Stimulated activated CD4-positive, alpha-beta T cell treated with anti-CD3 and anti-CD28 coated beads, Interleukin-2, amount 100 ng/mL, for 4 hours (primary cell): ENCODE data around the gene IGFL2.
A peak's percentile ranks its signal among the peaks of the same experiment; 100 is the strongest.
"Not testable (repeated sequence)": the region's sequence is repeated elsewhere in the genome, so short reads cannot be mapped to it uniquely, and the experiment has no call there.

ENCODE experiments used
- DNase-seq: peaks from one replicate; pipeline ENCODE4 v3.0.0-alpha.2; 2020; ENCODE audit warnings: low read depth

IGFL2 gene

GRCh38 chr19:46147791-46148288 is at the start of gene IGFL2:
IGFL2 (plus strand) TSS chr19:46148238; CDS start chr19:46148279, 41 bp downstream.
- peak; percentile 9 for DNase-seq

- DNase-seq, result no peak
Measured at GRCh38 chr19:46100344-46100743, 47.7 kb upstream of the IGFL2 start.

DNA sequence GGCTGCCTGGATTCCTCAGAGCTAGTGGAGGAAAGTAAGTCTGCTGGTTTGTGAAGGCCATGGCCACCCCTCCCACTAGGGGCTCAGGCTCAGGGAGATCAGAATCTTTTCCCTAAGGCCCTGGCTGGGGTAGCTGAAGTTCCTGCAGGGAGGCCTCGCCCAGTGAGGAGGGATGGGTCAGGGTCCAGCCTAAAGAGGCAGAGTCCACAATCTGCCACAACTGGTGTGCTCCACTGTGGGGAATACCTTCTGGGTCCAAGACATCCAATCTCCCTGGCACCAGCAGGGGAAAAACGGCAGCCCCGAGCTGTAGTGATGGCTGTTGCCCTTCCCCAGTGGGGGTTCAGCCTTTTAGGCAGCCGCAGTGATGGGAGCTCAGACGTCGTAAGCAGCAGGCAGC is 46.7 kb upstream of the IGFL2 start:
- no peak for DNase-seq

- DNase-seq, result not testable (repeated sequence)
Measured at GRCh38 chr19:46102333-46102732, 45.7 kb upstream of the IGFL2 start.

DNA sequence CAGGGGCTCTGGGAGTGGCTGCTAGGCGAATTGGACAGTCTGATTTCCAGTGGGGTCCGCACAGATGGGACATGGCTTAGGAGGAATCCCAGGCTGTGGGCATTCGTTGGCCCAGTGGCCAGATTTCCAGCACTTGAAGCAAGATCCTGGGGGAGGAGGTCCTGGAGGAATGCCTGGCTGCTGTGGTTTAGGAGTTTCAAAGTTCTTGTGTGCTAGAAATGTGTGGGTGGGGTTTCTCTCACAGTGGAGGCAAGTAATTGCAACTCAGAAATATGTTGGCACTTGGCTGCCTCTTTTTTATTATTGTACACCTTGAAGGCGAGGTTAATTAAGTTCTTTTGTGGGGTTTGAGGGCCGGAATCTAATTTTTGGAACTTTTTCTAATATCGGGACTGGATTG is 40.7 kb upstream of the IGFL2 start:
- DNase-seq, result no peak

DNA sequence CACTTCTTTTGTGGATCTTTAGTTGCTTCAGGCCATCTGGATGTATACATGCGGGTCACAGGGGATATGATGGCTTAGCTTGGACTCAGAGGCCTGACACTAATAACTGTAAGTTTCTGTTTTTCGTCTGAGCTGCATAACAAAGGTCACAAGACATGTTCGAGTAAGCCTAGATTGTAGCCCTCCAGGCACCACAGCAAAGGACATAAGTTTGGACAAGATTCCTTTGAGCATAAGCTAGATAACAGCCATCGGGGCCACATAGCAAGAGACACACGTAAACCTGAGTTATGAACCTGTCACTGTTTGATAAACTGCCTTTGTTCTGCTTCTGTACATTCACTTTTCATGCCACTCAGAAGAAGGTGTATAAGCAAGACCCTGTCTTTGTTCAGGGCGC is 38.2 kb upstream of the IGFL2 start:
- DNase-seq, result no peak

DNA sequence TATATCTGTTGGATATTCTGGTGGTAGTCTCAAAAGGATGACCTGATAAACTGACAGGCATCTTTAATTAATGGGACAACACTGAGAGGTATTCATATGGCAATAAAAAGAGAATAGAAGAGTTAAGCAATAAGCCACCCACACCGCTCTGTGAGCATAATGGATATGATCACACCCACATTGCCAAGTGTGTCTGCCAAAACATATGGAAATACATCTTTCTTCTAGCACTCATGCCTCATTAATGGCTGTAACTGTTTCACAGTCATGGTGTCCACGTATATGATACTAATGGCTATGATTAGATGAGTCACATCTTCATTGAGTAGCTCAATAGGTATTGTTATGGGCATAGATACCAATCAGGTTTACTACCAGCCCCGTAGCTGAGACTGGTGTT is 36.7 kb upstream of the IGFL2 start:
- DNase-seq, result no peak

DNA sequence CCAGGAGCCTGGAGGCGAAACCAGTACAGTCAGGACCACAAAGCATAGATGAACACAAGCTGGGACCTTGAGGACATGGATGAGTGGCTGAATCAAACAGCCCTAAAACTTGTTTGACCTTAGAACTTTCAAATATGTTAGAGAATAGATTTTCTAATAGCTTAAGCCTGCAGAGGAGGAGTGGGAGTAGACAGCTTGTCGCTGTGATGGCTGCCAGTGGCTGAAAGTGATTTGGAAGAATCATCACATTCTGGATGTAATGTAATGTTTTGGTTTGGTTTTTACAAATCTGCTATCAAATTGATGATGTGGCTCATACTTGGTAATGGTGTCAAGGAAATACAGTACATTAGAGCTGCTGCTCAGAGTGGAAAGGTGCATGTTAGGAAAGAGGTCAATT is 35.5 kb upstream of the IGFL2 start:
- DNase-seq, result no peak

DNA sequence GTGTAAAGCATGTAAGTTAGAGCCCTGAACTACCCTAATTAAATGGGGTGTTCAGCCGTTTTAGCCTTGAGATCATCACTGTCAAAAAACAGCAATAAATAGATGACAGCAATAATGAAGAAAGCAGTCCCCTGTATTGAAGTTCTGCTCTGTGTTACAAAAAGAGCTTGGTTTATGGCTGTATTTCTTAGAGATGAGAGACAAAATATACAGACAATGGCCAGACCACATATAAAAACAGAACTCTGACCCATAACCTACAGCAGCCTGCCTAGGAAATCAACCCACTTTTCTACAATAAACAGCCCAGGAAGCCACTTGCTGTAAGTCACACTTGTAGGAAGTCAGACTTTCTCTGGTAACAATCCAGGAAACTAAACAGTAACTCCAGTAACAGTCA is 34.3 kb upstream of the IGFL2 start:
- no peak for DNase-seq

GRCh38 chr19:46115396-46116106 is 32.5 kb upstream of the IGFL2 start:
- peak; percentile 2 for DNase-seq

- no peak for DNase-seq
Measured at GRCh38 chr19:46116121-46116520, 31.9 kb upstream of the IGFL2 start.

GRCh38 chr19:46118136-46118535 is 29.9 kb upstream of the IGFL2 start:
- no peak for DNase-seq

- DNase-seq, result no peak
Measured at GRCh38 chr19:46124638-46125115, 23.4 kb upstream of the IGFL2 start, which contains the start of gene IGFL3. IGFL3 (minus strand) TSS chr19:46124688; CDS start chr19:46124649, 39 bp downstream.

DNA sequence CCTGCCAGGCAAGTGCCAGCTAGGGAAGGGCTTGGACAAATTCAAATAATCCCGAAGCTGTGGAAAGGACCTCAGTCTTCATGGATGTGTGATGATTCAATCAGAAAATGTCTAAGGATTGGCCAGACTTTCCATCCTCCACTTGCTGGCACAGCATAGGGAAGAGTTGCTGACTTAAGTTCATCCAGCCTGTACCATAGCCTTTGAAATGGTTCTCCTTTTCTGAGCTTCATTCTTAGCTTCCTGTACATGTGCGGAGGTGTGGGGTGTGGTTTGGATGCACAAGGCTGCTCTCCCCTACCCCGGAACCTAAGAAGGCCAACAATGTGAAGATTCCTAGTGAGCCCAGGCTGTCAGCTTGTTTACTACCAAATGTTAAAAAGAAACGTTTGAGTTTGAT is 22.6 kb upstream of the IGFL2 start:
- no peak for DNase-seq

GRCh38 chr19:46126086-46126580 is 21.9 kb upstream of the IGFL2 start:
- no peak for DNase-seq

DNA sequence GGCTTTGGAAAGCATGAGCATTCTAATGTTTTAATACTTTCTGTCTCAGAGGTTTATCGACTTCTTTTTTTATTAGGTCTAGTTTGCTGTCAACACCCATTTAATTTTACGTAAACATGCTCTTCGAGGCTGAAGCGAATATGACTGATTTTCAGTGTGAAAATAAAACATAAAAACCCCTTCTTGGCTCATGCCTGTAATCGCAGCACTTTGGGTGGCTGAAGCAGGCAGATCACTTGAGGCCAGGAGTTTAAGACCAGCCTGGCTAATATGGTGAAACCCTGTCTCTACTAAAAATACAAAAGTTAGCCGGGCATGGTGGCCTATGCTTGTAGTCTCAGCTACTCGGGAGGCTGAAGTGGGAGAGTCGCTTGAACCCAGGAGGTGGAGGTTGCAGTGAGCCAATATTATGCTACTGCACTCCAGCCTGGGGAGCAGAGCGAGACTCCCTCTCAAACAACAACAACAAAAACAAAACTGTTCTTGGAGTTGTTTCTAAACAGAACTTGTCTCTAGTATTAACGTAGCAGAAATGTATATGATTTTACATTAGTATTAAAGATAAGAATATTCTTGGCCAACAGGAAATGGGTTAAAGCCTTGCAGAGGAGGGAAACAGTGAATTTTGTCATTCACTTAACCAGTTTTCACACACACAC is 16.4 kb upstream of the IGFL2 start:
- DNase-seq, result no peak

DNA sequence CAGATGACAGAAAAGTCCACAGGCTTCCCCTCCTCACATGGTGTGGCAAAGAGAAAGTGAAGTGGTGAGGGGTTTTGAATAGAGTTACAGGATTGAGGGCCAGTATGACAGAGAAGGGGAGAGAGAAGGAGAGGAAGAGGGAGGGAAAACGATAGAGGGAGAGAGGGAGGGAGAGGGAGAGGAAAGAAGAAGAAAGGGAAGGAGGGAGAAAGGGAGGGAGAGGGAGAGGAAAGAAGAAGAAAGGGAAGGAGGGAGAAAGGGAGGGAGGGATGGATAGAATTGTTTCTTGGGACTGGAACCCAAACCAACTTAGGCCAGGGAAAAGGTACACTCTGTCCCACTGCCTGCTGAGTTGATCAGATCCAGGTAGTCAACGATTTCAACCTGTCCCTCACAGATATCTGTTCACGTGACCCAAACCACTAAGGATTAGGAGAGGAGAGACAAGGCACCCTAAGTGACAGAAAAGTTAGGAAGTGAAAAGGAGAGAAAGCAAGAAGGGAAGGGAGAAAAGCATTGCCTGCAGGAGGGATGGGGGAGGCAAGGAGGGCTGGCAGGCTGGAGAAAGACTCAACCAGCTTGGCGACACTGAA is 15.4 kb upstream of the IGFL2 start:
- DNase-seq, result no peak

DNA sequence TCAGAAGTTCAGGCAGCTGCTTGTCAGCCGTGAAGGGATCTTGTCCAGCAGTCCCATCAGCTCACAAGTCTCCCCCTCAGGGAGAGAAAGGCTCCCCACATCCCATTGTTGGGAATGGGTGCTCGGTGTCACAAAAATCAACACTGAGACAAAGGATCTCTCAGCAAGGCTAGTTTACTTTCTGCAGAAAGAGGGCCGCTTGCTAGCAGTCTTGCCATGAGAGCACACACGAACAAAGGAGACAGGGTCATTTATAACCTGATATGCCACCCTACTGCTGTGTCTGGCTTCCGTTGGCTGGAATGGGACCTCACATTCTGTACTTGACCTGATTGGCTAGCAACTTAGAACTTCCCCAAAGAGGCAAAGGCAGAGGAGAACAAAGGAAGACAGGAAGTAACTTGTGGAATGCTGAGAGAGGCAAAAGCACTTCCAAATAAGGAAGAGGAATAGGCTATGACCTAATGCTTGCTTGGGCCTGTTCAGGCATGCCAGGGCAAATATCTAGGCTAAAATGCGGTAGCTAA is 14.9 kb upstream of the IGFL2 start:
- no peak for DNase-seq

DNA sequence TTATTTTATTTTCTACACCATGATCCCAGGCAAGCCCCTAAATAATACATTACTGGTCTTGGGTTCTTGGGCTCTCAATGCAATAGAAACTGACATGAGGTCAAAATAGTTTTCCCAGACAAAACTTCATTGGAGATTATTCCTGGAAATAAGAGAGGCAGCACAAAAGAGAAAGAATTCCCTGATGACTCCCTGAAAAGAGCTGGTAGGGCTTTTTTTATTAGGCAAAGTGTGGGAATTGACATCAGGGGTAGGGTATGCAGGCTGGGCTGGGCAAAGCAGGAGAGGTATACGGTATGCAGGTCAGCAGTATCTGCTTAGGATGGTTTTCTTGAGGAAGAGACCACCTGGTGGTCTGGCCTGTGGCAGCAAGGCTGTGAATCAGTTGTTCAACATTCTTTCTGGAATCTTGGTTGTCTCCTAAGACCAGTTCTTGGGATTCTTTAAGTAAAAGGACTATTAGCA is 14.2 kb upstream of the IGFL2 start:
- no peak for DNase-seq

- no peak for DNase-seq
Measured at GRCh38 chr19:46134527-46134926, 13.5 kb upstream of the IGFL2 start.

DNA sequence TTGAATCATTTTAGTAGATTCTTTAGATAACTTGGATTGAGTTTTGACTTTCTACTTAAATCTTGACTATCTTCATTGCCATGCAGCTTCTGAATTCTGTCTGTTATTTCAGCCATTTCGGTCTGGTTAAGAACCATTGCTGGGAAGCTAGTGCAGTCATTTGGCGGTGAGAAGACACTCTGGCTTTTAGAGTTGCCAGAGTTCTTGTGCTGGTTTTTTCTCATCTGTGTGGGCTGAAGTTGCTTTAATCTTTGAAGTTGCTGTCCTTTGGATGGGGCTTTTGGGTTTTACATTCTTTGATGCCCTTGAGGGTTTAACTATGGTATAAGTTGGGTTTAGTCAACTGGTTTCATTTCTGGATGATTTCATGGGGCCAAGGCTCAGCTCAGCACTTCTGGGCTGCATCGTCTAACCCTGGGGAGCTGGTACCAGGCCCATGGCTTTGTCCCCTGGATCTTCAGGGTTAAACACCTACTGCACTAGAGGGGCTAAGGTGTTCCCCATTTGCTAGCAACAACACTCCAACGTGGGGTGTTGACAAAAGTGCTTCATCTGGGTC is 10.0 kb upstream of the IGFL2 start:
- no peak for DNase-seq

DNA sequence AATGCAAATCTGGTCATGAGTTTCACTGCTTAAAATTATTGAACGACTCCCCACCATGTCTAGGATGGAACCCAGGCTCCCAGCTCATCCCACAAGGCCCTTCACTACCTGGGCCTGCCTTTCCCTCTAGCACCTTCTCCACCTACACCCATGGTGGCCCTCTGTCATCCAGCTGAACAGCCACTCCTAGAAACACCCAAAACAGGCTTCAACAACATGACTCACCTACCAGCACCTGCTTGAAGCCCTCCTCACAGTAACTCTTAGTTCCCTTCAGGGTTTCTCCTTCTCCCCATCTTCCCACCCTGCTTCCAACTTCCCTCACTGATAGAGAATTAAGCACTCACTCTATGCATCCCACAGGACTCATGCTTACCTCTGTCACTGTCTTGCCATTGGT is 6.6 kb upstream of the IGFL2 start:
- no peak for DNase-seq
